ENCODE data around the gene IPP.

GRCh38 chr1:45654540-45655280 is 95.7 kb downstream of the IPP start:
- TF ChIP-seq POLR2A (IDR thresholded peaks at IDR 0.05), result no peak
- TF ChIP-seq CTCF (IDR thresholded peaks at IDR 0.05), result no peak

Data from suprapubic skin (tissue), 3 donors.